Fibroblast of mammary gland (primary cell): ENCODE data around the gene SBK2.
A peak's percentile ranks its signal among the peaks of the same experiment; 100 is the strongest.

Experiments
- DNase-seq: peaks from one replicate; pipeline ENCODE4 v3.0.0-alpha.2; 2010; ENCODE audit warnings: low read depth
- H3K4me3 ChIP-seq: 2 replicates; pipeline ENCODE4 v1.5.1; 2011; ENCODE audit warnings: low read depth, mild to moderate bottlenecking, low read length, moderate library complexity; ENCODE audit not compliant: control insufficient read depth
- TF ChIP-seq, protein P1 (sequence below): conservative IDR thresholded peaks from 2 replicates; pipeline ENCODE4 v1.5.1; 2011; ENCODE audit warnings: low read depth, low read length, inconsistent platforms; ENCODE audit not compliant: control insufficient read depth, insufficient read depth

The SBK2 gene

GRCh38 chr19:55487924-55488687 is 48.8 kb downstream of the SBK2 start, which contains the start of gene SSC5D:
Gene SSC5D (plus strand): TSS chr19:55488436. CDS start chr19:55488590, 154 bp downstream.
- DNase-seq = peak; percentile 70
- TF ChIP-seq, protein P1, sequence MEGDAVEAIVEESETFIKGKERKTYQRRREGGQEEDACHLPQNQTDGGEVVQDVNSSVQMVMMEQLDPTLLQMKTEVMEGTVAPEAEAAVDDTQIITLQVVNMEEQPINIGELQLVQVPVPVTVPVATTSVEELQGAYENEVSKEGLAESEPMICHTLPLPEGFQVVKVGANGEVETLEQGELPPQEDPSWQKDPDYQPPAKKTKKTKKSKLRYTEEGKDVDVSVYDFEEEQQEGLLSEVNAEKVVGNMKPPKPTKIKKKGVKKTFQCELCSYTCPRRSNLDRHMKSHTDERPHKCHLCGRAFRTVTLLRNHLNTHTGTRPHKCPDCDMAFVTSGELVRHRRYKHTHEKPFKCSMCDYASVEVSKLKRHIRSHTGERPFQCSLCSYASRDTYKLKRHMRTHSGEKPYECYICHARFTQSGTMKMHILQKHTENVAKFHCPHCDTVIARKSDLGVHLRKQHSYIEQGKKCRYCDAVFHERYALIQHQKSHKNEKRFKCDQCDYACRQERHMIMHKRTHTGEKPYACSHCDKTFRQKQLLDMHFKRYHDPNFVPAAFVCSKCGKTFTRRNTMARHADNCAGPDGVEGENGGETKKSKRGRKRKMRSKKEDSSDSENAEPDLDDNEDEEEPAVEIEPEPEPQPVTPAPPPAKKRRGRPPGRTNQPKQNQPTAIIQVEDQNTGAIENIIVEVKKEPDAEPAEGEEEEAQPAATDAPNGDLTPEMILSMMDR = no peak
- peak within 1 kb of the TSS; percentile 37 for H3K4me3 ChIP-seq

GRCh38 chr19:55486971-55487923 is 49.7 kb downstream of the SBK2 start:
- TF ChIP-seq, protein P1 = no peak
- peak; percentile 98 for DNase-seq
- H3K4me3 ChIP-seq = peak overlapping the region; percentile 26

DNA sequence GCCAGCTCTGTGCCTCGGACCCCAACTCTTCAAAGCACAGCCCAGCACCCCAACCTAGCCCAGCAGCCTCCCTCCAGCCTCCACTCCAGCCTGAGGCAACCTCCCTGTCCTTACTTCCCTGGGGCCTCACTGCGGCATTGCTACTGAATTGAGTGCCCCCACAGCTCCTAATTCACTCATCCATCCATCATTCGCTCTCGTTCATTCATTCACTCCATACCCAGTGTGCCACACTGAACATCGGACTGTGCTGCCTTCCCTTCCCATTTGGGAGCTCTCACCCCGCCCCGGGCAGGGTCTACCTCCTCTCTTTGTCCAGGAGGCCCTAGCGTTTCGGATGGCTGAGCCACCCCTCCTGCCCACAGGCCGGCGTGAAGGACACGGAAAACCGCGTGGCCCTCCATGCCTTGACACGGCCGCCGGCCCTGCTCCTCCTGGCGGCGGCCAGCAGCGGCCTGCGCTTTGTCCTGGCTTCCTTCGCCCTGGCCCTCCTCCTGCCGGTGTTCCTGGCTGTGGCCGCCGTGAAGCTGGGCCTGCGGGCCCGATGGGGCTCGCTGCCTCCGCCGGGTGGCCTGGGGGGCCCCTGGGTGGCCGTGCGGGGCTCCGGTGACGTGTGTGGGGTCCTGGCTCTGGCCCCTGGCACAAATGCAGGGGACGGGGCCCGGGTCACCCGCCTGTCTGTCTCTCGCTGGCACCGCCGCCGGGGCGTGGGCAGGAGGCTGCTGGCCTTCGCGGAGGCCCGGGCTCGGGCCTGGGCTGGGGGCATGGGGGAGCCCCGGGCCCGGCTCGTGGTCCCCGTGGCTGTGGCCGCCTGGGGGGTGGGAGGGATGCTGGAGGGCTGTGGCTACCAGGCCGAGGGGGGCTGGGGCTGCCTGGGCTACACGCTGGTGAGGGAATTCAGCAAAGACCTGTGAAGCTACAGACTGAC is 50.6 kb downstream of the SBK2 start:
- H3K4me3 ChIP-seq = peak overlapping the region; percentile 60
- TF ChIP-seq, protein P1 = peak; percentile 46
- peak; percentile 61 for DNase-seq

GRCh38 chr19:55485439-55486011 is 51.4 kb downstream of the SBK2 start:
- TF ChIP-seq, protein P1 = no peak
- no peak for DNase-seq
- peak overlapping the region; percentile 60 for H3K4me3 ChIP-seq

- no peak for DNase-seq
- H3K4me3 ChIP-seq = peak within 1 kb of the TSS; percentile 60
- TF ChIP-seq, protein P1 = no peak
These were observed 52.1 kb downstream of the SBK2 start, which contains the start of gene NAT14 for GRCh38 chr19:55484593-55485438. Gene NAT14 (plus strand): TSS chr19:55485188. CDS start chr19:55485709, 521 bp downstream.
